GM18519 (cell line): Measurements from ENCODE around the gene ZNF236.

Experiments
- ATAC-seq: cut with Tn5 transposase; IDR thresholded peaks from one replicate; pipeline ENCODE4 v1.9.1; 2021; ENCODE audit warnings: mild to moderate bottlenecking, moderate library complexity; ENCODE audit not compliant: unreplicated experiment, low FRiP score

Gene ZNF236

DNA sequence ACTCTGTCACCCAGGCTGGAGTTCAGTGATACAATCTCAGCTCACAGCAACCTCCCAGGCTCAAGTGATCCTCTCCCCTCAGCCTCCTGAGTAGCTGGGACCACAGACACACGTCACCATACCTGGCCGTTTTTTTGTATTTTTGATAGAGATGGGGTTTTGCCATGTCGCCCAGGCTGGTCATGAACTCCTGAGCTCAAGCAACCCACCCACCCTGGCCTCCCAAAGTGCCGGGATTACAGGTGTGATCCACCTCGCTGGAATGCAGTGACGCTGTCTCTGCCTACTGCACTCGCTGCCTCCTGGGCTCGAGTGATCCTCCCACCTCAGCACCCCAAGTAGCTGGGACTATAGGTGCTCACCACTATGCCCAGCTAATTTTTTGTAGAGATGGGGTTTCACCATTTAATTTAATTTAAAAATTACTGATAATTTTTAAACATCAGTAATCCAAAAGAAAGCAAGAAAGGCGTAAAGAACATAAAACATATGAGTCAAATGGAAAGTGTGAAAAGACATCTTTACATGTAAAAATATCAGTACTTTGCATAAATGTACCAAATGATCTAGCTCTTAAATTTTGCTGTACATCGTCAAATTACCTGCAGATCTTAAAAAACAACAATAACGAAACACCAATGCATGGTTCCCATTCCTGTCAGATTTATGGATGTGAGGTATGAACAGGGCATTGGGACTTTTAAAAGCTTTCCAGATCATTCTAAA lies 2.8 kb upstream of the ZNF236 start:
- no peak for ATAC-seq

DNA sequence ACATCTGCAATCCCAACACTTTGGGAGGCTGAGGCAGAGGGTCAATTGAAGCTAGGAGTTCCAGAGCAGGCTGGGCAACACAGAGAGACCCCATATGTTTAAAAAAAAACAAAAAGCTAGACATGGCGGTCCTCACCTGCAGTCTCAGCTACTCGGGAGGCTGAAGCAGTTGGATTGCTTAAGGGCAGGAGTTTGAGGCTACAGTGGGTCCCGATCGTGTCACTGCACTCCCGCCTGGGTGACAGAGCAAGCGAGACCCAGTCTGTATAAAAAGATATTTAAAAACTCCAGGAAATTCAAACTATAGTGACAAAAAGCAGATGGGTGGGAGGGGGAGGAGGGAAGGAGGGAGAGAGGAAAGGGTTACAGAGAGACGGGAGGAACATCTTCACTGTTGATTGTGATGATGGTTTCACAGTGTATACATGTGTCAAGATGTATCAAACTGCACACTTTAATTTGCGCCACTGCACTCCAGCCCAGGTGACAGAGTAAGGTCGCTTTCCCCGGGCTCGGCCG lies 942 bp upstream of the ZNF236 start:
- peak; percentile 3 for ATAC-seq

DNA sequence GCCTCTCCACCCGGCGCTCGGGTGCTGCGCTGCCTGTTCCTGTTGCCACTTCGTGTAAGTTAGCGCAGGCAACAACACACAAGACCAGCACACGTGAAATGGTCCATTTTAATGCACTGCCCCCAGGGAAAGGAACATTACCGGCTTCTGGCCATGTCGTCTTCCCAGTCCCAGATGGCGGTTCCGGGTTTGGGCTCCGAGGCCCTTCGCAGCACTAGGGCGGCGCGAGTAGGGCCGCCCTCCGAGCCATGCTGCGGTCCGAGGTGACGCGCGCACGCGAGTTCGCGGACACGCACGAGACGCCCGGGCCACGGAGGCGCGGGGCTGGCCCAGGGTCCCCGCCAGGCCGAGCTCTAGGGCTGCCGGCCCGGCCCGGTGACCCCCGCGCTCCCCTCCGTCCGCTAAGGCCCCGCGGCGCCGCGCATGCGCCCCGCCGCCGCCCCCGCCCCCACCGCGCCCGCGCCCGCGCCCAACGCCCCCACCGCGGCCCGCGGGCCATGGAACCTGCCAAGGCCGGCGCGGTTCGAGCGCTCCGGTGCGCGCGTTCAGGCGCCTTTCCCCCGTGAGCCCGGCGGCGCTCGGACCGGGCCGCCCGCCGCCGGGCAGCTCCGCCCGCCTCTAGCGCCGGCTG lies 367 bp upstream of the ZNF236 start:
- ATAC-seq, result peak; percentile 26

DNA sequence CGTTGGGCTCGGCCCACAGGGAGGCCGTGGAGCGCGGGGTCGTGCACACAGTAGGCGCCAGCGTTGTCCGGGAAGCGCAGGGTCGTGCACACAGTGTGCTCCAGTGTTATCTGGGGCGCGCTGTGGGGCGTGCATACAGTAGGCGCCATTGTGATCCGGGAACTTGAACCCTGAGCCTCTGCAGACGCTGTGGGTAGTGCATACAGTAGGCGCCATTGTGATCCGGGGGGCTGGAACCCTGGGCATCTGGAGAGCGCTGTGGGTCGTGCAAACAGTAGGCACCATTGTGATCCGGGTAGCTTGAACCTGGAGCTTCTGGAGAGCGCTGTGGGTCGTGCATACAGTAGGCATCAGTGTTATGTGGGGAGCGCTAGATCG lies 793 bp downstream of the ZNF236 start:
- no peak for ATAC-seq

DNA sequence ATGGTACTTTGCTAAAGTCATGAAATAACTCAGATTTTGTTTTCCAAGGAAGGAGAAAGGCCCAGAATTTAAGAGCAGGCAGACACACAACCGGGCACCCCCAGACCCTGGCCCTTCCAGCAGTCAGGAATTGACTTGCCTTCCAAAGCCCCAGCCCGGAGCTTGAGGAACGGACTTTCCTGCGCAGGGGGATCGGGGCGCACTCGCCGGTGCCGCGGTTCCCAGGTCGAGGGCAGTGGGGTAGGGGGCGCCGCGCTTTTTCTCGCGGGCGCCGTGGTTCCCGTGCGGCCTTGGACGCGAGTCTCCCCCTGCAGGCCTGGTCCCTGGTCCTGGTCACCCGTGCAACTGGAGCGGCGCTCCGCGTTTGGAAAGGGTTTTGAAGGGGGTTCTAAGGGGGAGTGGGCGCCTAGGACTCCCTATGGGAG lies 1.2 kb downstream of the ZNF236 start:
- ATAC-seq, result no peak

DNA sequence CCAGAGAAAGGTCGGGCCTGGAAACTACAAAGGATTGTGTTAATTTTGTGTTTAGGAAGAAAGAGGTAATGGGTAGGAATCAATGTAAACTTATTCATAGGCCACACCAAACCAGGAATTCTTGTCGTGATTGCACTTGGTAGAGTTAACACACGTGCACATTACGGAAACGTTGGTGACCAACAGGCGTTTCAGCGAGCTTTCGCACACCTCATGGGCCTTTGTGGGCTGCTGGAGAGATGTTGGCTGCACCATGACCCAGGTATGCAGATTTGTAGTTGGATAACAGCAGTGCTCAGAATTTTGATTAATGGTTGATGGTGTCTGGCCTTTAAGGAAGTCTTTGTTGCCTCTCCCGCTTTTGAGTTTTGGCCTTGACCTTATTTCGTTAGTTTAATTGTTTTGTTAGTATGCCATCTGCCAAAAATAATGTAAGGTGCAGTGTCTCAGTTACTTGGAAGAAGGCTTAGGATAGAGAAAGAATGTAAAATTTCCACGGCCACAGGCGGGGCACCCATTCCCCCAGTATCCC lies 1.9 kb downstream of the ZNF236 start:
- ATAC-seq, result no peak

DNA sequence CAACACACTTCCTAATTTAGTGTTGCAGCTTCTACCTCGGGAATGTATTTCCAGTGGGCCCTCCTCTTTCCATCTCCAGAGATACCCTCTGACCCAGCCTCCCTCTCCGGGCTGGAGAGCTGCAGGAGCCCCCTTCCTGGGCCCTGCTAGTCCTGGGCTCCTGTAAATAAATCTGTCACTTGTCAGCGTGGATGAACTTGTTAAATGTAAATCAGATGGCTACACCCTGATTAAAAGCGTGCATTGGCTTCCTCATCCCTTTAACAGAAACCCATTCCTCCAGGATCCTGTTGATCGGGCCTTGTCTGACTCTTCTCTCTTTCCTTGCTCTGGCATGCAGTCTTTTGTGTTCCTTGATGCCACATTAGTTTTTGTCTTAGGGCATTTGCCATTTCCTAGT lies 2.4 kb downstream of the ZNF236 start:
- ATAC-seq, result no peak

DNA sequence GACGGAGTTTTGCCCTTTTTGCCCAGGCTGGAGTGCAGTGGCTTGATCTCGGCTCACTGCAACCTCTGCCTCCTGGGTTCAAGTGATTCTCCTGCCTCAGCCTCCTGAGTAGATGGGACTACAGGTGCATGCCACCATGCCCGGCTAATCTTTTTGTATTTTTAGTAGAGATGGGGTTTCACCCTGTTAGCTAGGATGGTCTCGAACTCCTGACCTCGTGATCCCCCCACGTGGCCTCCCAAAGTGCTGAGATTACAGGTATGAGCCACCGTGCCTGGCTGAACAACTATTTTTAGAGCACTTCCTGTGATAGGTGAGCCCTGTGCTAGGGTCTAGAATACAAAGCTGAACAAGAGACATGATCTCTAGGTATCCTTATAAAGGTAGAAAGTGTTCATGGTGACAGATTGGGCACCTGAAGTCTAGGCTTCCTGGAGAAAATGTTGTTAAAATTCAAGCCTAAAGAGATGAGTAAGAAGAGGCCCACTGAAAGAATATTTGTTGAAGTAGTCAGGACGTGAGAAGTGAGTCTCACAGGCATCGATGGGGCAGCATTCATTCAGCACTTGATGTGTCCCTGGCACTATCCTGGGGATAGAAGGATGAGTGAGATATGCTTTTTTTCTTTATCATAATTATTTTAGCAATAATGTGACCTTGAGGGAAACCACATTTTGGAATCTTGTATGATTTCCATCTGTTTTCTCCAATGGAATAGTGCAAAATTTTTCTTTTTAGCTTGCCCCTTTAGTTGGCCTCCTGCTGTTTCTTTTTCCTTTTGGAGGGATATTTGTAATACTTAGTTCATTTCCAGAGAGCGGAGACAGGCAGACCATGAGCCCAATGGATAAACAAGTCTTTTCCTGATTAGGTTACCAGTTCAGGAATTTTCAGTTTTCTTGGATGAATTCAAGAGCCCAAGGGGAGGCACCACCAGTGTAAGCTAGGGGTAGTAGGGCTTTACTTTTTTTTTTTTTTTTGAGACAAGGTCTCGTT lies 5.1 kb downstream of the ZNF236 start:
- ATAC-seq, result no peak

DNA sequence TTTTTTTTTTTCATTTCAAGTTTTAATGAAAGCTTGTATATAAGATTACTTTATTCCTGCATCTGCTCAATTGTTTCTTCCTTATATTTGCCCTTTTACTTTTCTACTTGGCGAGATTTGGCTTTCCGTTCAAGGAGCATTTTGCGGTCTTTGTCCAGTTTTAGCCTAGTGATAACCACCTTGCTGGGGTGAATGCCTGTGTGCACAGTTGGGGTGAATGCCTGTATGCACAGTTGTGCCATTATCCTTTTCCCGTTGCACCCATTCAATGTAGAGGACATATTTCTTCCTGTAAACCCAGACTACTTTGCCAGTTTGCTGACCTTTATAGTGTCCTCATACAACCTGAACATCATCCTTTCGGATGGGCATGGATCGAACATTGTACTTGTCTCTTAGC lies 12.0 kb downstream of the ZNF236 start:
- no peak for ATAC-seq

DNA sequence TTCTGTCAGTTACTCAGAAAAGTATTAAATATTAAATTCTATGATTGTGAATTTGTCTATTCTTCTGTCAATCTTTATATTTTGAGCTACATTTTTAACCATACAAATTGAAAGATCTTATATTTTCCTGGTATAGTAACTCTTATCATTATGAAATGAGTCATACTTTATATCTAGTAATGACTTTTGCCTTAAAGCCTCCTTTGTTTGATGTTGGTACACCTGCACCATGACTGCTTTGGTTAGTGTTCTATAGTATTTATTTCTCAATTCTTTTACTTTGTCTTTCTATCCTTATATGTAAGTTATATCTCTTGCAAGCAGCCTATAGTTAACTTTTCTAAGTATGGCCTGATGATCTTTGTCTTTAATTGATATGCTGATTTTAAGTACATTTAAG lies 13.0 kb downstream of the ZNF236 start:
- no peak for ATAC-seq

DNA sequence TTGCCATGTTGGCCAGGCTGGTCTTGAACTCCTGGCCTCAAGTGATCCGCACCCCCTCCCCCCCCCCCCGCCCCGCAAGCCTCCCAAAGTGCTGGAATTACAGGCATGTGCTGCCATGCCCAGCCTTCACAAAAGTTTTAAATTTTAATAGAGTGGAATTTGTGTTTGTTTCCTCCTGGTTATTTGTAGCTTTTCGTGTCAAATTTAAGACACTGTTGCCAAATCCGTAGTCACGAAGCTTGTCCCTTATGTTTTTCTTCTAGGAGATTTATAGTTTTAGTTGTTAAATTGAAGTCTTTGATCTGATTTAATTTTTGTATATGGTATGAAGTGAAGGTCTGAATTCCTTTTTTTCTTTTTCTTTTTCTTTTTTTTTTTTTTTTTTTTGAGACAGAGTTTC lies 14.7 kb downstream of the ZNF236 start:
- ATAC-seq, result no peak

DNA sequence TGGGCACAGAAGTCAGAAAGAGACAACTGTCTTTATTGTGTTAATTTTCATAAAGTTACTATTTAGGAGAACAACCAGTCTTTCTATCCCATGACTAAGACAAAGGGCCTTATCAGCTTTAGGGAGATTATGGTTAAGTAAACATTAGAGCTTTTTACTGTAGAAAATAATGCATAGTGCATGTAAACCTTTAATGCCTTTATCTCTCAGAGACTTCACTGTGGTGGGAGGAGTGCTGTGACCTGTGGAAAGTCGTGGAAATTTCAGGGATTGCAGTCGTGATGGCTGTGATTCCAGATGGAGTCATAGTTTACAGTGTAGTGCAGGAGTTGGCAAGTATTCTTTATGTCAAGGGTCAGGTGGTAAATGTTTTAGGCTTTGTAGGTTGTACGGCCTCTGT lies 15.8 kb downstream of the ZNF236 start:
- no peak for ATAC-seq

DNA sequence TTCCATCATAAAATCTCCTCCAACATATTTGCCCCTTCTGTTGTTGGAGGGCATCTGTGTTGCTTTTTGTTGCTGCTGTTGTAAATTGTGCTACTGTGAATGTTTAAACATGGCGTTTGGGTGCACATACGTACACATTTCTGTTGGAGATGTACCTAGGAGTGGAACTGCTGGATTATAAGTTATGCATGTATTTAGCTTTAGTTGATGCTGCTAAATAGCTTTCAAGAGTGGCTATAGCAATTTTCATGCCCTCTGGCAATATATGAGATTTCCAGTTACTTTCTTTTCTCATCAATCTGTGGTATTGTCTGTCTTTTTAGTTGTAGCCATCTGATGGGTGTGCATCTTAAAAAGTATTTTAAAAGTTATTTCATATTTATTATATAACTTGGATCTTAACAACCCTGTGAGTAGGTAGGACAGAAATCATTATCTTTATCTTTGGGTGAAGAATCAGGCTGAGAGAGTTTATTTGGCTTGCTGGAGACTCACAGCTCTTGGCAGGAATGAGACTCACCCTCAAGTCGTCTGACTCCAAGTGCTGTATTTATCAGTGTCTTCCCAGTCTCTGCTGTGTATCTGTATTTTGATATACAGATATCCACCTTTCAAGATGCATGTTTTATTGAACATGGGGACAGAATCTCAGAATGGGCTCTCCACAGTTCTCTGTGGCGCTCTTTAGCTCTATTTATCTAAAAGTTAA lies 16.9 kb downstream of the ZNF236 start:
- no peak for ATAC-seq

DNA sequence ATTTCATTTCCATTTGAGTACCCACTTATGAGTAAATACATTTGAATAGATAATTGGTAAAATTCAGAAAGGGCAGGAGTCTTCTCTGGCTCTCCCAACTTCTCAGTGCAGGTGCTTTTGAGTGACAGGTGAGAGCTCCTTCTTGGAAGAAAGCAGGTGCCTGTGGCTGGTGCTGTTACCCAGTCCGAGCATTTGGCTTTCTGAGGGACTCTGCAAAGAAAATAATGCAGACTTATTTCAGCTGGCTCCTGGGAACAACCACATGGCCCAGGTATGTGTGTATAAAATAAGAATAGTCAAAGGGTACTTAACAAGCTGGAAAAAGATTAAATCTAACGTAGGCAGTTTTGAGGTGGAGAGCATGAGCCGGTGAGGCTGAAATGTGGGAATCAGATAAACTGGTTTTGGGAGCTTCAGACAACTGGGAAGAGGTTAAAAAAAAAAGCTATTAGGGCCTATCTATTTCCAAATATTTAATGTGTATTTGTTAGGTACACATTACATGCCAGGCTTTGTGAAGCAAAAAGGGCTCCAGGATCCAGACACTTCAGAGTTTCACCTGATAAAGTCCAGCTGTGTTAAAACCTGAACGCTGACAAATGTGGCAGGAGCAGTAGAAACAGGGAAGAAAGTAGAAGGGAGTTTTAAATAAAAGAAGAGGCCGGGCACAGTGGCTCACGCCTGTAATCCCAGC lies 20.6 kb downstream of the ZNF236 start:
- no peak for ATAC-seq

DNA sequence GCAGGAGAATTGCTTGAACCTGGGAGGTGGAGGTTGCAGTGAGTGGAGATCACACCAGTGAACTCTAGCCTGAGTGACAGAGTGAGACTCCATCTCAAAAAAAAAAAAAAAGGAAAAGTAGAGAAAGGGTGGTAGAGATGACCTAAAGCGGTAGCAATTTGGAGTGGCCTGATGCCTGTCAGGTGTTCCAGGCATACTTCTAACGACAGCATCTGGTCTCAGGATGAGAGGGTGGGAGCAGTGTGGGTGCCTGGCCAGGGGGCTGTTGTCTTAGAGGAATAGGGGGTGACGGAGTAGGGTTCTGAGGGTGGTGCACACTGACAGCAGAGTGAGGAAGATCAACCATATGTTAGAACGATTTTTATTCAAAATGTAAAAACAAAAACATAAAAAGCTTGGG lies 21.8 kb downstream of the ZNF236 start:
- ATAC-seq, result no peak

DNA sequence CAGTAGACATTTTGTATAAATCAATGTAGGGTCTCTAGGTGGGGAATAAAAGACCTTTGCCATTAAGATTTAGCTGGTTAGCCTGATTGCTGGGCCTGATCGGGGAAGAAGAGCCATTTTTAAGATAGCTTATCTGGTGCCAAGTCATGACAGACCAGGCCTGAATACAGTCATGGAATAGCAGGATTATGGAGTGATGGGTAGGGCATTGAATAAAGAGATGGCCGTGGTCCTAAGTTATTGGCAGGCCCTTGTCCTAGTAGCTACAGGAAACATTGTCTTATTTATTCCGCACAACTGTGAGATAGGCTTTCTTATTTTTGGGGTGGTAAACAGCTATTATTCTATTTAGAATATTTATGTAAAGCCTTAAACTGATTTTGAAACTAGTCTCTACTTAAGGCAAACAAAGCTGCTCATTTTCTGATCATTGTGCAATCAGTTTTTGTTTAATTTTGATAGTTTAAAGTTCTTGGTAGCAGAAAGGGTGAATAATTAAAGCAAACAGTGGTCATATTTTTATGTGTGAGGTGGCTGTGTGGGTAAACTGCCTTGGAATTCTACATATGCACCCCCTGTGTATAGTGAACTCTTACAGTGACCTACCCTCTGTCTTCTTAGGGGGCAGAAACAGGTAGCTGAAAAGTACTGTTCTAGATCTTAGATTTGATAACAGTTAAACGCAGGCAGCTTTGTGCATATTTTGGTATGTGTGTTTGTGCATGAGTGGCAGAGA lies 22.6 kb downstream of the ZNF236 start:
- no peak for ATAC-seq

DNA sequence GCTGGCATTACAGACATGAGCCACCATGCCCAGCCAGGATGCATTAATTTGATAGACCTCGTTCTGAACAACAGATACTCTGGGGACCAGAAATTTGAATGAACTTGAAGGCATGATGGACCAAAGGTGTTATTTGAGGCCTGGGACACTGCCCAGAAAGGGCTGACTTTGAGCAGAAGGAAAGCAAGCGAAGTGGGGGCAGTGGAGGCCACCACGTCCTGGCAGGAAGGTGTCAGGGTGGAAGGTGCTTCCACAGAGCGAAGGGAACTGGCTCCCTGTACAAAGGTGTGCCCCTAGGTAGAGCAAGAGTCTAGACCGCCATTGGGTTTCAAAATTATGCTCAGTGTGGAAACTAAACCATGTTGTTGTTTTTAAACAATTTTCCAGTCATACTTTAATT lies 23.9 kb downstream of the ZNF236 start:
- ATAC-seq, result no peak

DNA sequence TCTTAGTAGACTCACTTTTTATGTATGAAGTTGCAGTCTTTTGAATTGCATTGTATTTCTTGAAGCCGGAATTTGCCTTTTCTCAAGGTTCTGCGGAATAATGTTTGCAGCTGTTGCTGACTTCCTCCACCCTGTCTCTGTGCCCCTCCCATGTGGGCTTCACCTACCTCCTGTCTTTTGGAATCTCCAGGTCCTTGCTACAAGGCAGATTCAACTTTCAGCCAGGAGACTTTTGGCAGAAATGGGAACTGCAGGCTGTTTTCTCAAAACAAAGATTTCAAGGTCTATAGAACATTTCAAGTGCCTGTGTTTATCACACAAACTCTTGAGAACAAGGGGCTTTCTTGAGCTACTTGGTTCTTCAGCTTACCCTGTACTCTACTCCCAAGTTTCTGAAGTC lies 25.6 kb downstream of the ZNF236 start:
- no peak for ATAC-seq

DNA sequence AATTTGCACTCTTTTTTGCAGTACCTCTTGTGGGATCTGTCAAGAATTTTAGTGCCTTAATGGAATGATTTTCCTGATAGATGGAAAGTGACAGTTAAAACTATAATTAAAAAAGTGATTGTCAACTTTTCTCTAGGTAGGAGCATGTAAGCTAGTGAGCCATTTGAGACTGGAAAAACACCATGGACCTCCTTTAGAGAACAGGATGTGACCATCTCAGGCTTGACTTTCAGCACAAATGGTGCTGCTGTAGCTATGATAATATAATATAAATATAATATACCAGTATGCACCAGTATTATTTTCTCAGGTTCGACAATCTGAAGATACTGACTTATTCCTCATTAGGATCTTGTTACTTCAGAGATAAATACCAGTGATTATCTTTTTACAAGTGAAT lies 27.8 kb downstream of the ZNF236 start:
- no peak for ATAC-seq
